ENCODE measurements around the gene KMT2D. TPM values are rescaled to one million over a fixed set of nuclear protein-coding genes. Genes with fewer than 3 reads are reported as not detected.

Gene KMT2D
- total and polyA plus RNA-seq, 2 of the 8 experiments (the other 6 are each of a cell fraction or from before 2014, with no cell fraction given), result 9.1 to 86.3 TPM

- H3K23ac ChIP-seq (ENCODE audit: insufficient read length), result no peak overlapping the region
- 0 out of 2 replicates have a peak overlapping the region, but pooled peaks have one; percentile 53 for H2BK15ac ChIP-seq (ENCODE audit: low read length)
- no peak overlapping the region for H2BK20ac ChIP-seq (ENCODE audit: low read length)
- peaks cover 0 to 15% (median 9%) of the 10 kb centered on the region in 4 experiments; a peak in 5 of 7 replicates for H3K4me1 ChIP-seq (replicated peaks in 1 of 4; ENCODE audit: control insufficient read depth in 3 of 4, insufficient read depth in 4 of 4, low read length in 3 of 4)
- no peaks in the 10 kb centered on the region for H3K79me2 ChIP-seq (ENCODE audit: control insufficient read depth in 1 of 2, insufficient read depth in 2 of 2, low read length in 2 of 2)
- H3K4me3 ChIP-seq (ENCODE audit: extremely low read depth in 1 of 4, insufficient read depth in 2 of 4, low read depth in 3 of 4, low read length in 4 of 4), result no peak overlapping the region
- H4K20me1 ChIP-seq (replicated peaks in 1 of 2; ENCODE audit: control insufficient read depth in 1 of 2, insufficient read depth in 2 of 2, low read length in 2 of 2), result peaks cover 2% of the 10 kb centered on the region in 2 experiments
- no peaks in the 10 kb centered on the region for H3K79me1 ChIP-seq (ENCODE audit: low read depth, low read length)
- ChIA-PET POLR2A (ENCODE audit: partially characterized antibody) (interaction anchor here (1.2 to 6.4 kb wide), 5 partner anchors 8 to 64 kb away, joined by 3 to 66 read pairs (median 7); partner anchors contain the start of genes LMBR1L and TUBA1B), CTCF (ENCODE audit: partially characterized antibody) (interaction anchor here (0.7 to 16.2 kb wide), 14 partner anchors 10 to 279 kb away, joined by 3 to 235 read pairs (median 6); partner anchors contain the start of genes LMBR1L, RHEBL1 and TUBA1B)
- no peak overlapping the region for H2BK5ac ChIP-seq (ENCODE audit: low read depth, low read length)
- no peak overlapping the region for H4K5ac ChIP-seq (ENCODE audit: insufficient read length, low read depth, low read length)
- no peak for FAIRE-seq
- H2AFZ ChIP-seq (ENCODE audit: low read length), result no peak overlapping the region
- H4K91ac ChIP-seq (replicated peaks; ENCODE audit: insufficient read length, low read length), result no peak overlapping the region
- H4K8ac ChIP-seq (ENCODE audit: extremely low read depth, insufficient read depth, low read length), result no peak overlapping the region
- H3K23me2 ChIP-seq (ENCODE audit: low read depth, low read length), result peaks cover 6% of the 10 kb centered on the region
- WGBS, 2 experiments (ENCODE audit: extremely low coverage in 1 of 2, insufficient coverage in 1 of 2, insufficient read length in 1 of 2, insufficient replicate concordance in 2 of 2, low coverage in 1 of 2, low lambda C conversion rate in 2 of 2, missing lambda C conversion rate in 1 of 2), result 88% methylated on average over 3 of the region's 3 CpGs; no CpG with 5 or more reads in 1 of the 2 experiments
- no peak overlapping the region for H3K27ac ChIP-seq (ENCODE audit: low read depth, low read length)
- no peak overlapping the region for H2BK12ac ChIP-seq (ENCODE audit: low read depth, low read length)
- no peak overlapping the region for H3K4ac ChIP-seq (replicated peaks; ENCODE audit: insufficient read length, low read depth, low read length)
- no peak overlapping the region for H2AK5ac ChIP-seq (ENCODE audit: low read depth, low read length)
- DNase-seq (ENCODE audit: low read depth in 1 of 2, low spot score in 2 of 2), result no peak
- no peak overlapping the region for H3K14ac ChIP-seq (ENCODE audit: insufficient read length)
- H2BK120ac ChIP-seq (replicated peaks; ENCODE audit: low read depth, low read length), result no peak overlapping the region
- no peak overlapping the region; a peak in 1 of 7 replicates for H3K9ac ChIP-seq (replicated peaks in 1 of 4; ENCODE audit: extremely low read depth in 1 of 4, low read depth in 3 of 4, low read length in 3 of 4)
- no peak overlapping the region for H3K18ac ChIP-seq (ENCODE audit: extremely low read depth, low read length)
- H3K9me3 ChIP-seq (ENCODE audit: insufficient read depth in 2 of 2, low read depth in 1 of 2, low read length in 1 of 2), result no peaks in the 10 kb centered on the region
- H3K56ac ChIP-seq (replicated peaks; ENCODE audit: insufficient read length, low read depth, low read length), result no peak overlapping the region
- H3K4me2 ChIP-seq (ENCODE audit: insufficient read depth in 1 of 2, low read depth in 2 of 2, low read length in 2 of 2), result no peak overlapping the region
- peaks cover 10 to 23% (median 18%) of the 10 kb centered on the region in 4 experiments; a peak in 6 of 8 replicates for H3K36me3 ChIP-seq (ENCODE audit: control insufficient read depth in 2 of 4, insufficient read depth in 4 of 4, low read length in 3 of 4)
- H3K27me3 ChIP-seq (replicated peaks in 1 of 4; ENCODE audit: control insufficient read depth in 3 of 4, extremely low read depth in 1 of 4, insufficient read depth in 3 of 4, low read length in 3 of 4), result peaks cover 16 to 31% (median 30%) of the 10 kb centered on the region in 4 experiments
- TF ChIP-seq ASH2L (IDR thresholded peaks at IDR 0.05; ENCODE audit: low read length) (no peak), KDM1A (IDR thresholded peaks at IDR 0.05; ENCODE audit: borderline replicate concordance, low read length) (no peak), TAF1 (IDR thresholded peaks at IDR 0.05; ENCODE audit: low read depth, low read length) (no peak), CTCF (IDR thresholded peaks at IDR 0.05; ENCODE audit: control extremely low read depth in 1 of 3, insufficient read depth in 1 of 3, low read depth in 1 of 3, low read length in 3 of 3) (no peak), ATF2 (IDR thresholded peaks at IDR 0.05; ENCODE audit: low read length) (no peak), SP4 (IDR thresholded peaks at IDR 0.05; ENCODE audit: low read length) (no peak), CHD1 (IDR thresholded peaks at IDR 0.05; ENCODE audit: low read depth, low read length) (no peak), RBBP5 (IDR thresholded peaks at IDR 0.05; ENCODE audit: borderline replicate concordance, low read depth, low read length) (no peak), CEBPB (IDR thresholded peaks at IDR 0.05; ENCODE audit: low read depth, low read length) (no peak)
Observed at GRCh38 chr12:49097381-49097780, 36.8 kb upstream of the KMT2D start.

Measured in H1 (cell line).